ENCODE results near the gene SPO11. TPM values are rescaled to one million over a fixed set of nuclear protein-coding genes. Genes with fewer than 3 reads are reported as not detected.

Gene SPO11
- total RNA-seq, 1 experiment from 2014 or later, result not detected

DNA sequence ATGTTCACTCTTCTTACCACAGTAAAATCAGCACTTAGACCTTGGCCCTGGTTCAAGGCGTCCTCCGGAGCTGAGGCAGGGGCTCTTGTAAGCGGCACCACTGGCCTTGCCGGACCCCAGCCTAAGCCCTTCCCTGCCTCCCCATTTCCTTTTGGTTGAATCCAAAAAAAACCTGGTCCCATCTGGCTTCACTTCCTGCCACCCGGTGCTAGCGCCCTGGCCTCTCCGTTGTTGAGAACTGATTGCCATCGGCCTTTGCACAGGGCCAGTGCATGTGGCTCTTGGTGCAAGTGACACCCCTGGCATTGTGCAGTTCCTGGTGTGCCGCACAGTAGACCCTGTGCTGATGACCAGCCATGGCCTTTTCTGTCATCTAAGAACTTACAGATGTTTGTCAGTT is 42.6 kb downstream of the SPO11 start:
- Histone ChIP-seq H3K14ac (ENCODE audit: insufficient read depth, low read length) (no peak overlapping the region), H2BK12ac (ENCODE audit: insufficient read length, low read depth, low read length) (no peak overlapping the region), H3K27me3 (ENCODE audit: insufficient read depth, low read length) (no peaks in the 10 kb centered on the region), H3K23ac (ENCODE audit: insufficient read length, low read depth, low read length) (no peak overlapping the region), H3K18ac (ENCODE audit: insufficient read length, low read depth, low read length) (no peak overlapping the region), H4K20me1 (ENCODE audit: control insufficient read depth, insufficient read depth, insufficient read length) (no peaks in the 10 kb centered on the region), H2BK5ac (ENCODE audit: insufficient read length, low read length) (no peak overlapping the region), H3K4me2 (ENCODE audit: insufficient read depth, insufficient read length, low read length) (no peak overlapping the region), H4K91ac (ENCODE audit: insufficient read length, low read depth, low read length) (no peak overlapping the region), H2AK5ac (ENCODE audit: insufficient read length, low read length) (no peak overlapping the region), H3K4ac (ENCODE audit: low read depth, low read length) (no peak overlapping the region), H3K4me1 (ENCODE audit: insufficient read depth, low read length) (no peaks in the 10 kb centered on the region), H2BK20ac (ENCODE audit: low read depth, low read length, poor library complexity, severe bottlenecking) (no peak overlapping the region), H3K23me2 (ENCODE audit: insufficient read length, low read depth, low read length, poor library complexity, severe bottlenecking) (no peaks in the 10 kb centered on the region), H2AFZ (ENCODE audit: low read length) (no peak overlapping the region), H3T11ph (ENCODE audit: low read length) (no peak overlapping the region), H2BK120ac (ENCODE audit: low read depth, low read length, poor library complexity, severe bottlenecking) (no peak overlapping the region), H2BK15ac (ENCODE audit: low read depth, low read length) (no peak overlapping the region), H4K5ac (ENCODE audit: insufficient read length, low read depth, low read length) (no peak overlapping the region), H3K9me3 (ENCODE audit: control insufficient read depth, low read depth, low read length) (no peaks in the 10 kb centered on the region), H3K56ac (ENCODE audit: insufficient read length, low read depth, low read length) (no peak overlapping the region), H3K79me2 (ENCODE audit: insufficient read depth, low read length) (no peaks in the 10 kb centered on the region), H3K79me1 (ENCODE audit: insufficient read depth, low read depth, low read length, poor library complexity, severe bottlenecking) (no peaks in the 10 kb centered on the region), H3K9ac (ENCODE audit: extremely low read depth, insufficient read length, low read length) (no peak overlapping the region), H4K8ac (replicated peaks; ENCODE audit: insufficient read length, low read depth, low read length) (no peak overlapping the region), H3K27ac (ENCODE audit: insufficient read length, low read depth, low read length) (no peak overlapping the region)
- no peaks in the 10 kb centered on the region for H3K9me3 Mint-ChIP-seq
- H3K27me3 Mint-ChIP-seq (ENCODE audit: low read depth), result no peaks in the 10 kb centered on the region
- no peak overlapping the region; a peak in 1 of 7 replicates for H3K27ac Mint-ChIP-seq
- H3K36me3 Mint-ChIP-seq (ENCODE audit: insufficient read depth in 1 of 3, low read depth in 3 of 3), result peaks cover 64 to 98% (median 96%) of the 10 kb centered on the region in 3 experiments
- WGBS (ENCODE audit: extremely low coverage, insufficient read length, low lambda C conversion rate), result no CpG with 5 or more reads among the region's 9 CpGs
- H3K4me1 Mint-ChIP-seq, result peaks cover 9 to 10% of the 10 kb centered on the region in 2 experiments
- TF ChIP-seq, protein P1, sequence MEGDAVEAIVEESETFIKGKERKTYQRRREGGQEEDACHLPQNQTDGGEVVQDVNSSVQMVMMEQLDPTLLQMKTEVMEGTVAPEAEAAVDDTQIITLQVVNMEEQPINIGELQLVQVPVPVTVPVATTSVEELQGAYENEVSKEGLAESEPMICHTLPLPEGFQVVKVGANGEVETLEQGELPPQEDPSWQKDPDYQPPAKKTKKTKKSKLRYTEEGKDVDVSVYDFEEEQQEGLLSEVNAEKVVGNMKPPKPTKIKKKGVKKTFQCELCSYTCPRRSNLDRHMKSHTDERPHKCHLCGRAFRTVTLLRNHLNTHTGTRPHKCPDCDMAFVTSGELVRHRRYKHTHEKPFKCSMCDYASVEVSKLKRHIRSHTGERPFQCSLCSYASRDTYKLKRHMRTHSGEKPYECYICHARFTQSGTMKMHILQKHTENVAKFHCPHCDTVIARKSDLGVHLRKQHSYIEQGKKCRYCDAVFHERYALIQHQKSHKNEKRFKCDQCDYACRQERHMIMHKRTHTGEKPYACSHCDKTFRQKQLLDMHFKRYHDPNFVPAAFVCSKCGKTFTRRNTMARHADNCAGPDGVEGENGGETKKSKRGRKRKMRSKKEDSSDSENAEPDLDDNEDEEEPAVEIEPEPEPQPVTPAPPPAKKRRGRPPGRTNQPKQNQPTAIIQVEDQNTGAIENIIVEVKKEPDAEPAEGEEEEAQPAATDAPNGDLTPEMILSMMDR (conservative IDR thresholded peaks at IDR 0.05), result no peak
- DNase-seq, result no peak
- H3K4me3 Mint-ChIP-seq, result no peak overlapping the region

Data from H9 (cell line).